PC-9 (cell line): ENCODE data around the gene NAPG.
"Not testable (repeated sequence)": the region's sequence is repeated elsewhere in the genome, so short reads cannot be mapped to it uniquely, and the experiment has no call there.

Experiments
- EZH2 ChIP-seq: fragments of 200-600 bp; sonication (generic); IDR thresholded peaks from 2 replicates; pipeline ENCODE4 v1.8.0; 2017; ENCODE audit warnings: antibody characterized with exemption, low read depth
- TF ChIP-seq, protein P1 (sequence below): fragments of 200-600 bp; sonication (generic); conservative IDR thresholded peaks from 2 replicates; pipeline ENCODE4 v1.6.1; 2017; ENCODE audit warnings: mixed run types, antibody characterized with exemption, mild to moderate bottlenecking, moderate library complexity

DNA sequence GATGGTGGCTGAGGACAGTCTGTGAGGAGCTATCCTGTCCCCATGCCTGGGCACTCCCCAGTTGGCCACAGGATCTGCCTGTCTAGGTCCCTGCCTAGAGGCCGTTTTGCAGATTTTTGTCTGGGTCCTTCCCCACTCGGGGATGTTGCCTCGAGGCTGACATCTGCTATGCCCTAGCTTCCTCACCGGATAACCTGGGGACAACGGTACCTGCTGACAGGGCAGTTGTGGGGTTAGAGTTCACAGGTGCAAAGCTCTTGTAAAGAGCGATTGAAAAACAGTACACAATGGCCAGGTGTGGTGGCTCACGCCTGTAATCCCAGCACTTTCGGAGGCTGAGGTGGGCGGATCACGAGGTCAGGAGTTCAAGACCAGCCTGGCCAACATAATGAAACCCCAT lies 30.4 kb downstream of the NAPG start:
- TF ChIP-seq, protein P1, sequence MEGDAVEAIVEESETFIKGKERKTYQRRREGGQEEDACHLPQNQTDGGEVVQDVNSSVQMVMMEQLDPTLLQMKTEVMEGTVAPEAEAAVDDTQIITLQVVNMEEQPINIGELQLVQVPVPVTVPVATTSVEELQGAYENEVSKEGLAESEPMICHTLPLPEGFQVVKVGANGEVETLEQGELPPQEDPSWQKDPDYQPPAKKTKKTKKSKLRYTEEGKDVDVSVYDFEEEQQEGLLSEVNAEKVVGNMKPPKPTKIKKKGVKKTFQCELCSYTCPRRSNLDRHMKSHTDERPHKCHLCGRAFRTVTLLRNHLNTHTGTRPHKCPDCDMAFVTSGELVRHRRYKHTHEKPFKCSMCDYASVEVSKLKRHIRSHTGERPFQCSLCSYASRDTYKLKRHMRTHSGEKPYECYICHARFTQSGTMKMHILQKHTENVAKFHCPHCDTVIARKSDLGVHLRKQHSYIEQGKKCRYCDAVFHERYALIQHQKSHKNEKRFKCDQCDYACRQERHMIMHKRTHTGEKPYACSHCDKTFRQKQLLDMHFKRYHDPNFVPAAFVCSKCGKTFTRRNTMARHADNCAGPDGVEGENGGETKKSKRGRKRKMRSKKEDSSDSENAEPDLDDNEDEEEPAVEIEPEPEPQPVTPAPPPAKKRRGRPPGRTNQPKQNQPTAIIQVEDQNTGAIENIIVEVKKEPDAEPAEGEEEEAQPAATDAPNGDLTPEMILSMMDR: not testable (repeated sequence)
- not testable (repeated sequence) for TF ChIP-seq EZH2
